OCI-LY7 (cell line): Measurements from ENCODE around the gene CTNNBIP1. TPM values are rescaled to one million over a fixed set of nuclear protein-coding genes. Genes with fewer than 3 reads are reported as not detected.

Experiments
- BruUV-seq: library from RNA; stranded (reverse); fragments of 400-500 nt; replicated peaks from 2 replicates; lab custom pipeline; 2021; lab: Mats Ljungman, UMichigan
- CTCF ChIA-PET: fragments of 300-600 bp; sonication (Branson Sonifier 250); formaldehyde crosslinking; loops from one replicate; lab custom pipeline; 2022; ENCODE audit warnings: antibody characterized with exemption; ENCODE audit not compliant: unreplicated experiment; lab: Charles Lee
- POLR2A ChIA-PET: fragments of 300-600 bp; sonication (Branson Sonifier 250); formaldehyde crosslinking; loops from one replicate; lab custom pipeline; 2022; ENCODE audit warnings: antibody characterized with exemption; lab: Charles Lee
- DNase-seq: peaks from one replicate; pipeline ENCODE4 v3.0.0-alpha.2; 2015; ENCODE audit warnings: low spot score
- H2AFZ ChIP-seq: fragments of 200-600 bp; sonication (generic), shearing (Covaris generic); 2 replicates; pipeline ENCODE4 v1.6.1; 2014; ENCODE audit warnings: mild to moderate bottlenecking, antibody characterized with exemption, low read length, moderate library complexity
- H3K27ac ChIP-seq: fragments of 200-600 bp; sonication (generic); 2 replicates; pipeline ENCODE4 v1.5.1; 2014; ENCODE audit warnings: mixed run types, low read depth, mild to moderate bottlenecking, moderate library complexity, low read length, inconsistent platforms; ENCODE audit not compliant: poor library complexity, severe bottlenecking
- H3K36me3 ChIP-seq: fragments of 200-600 bp; sonication (generic); 2 replicates; pipeline ENCODE4 v1.6.1; 2014; ENCODE audit warnings: mild to moderate bottlenecking, antibody characterized with exemption, low read length, moderate library complexity, mixed read lengths; ENCODE audit not compliant: insufficient read depth
- H3K4me1 ChIP-seq: fragments of 200-600 bp; sonication (generic); 2 replicates; pipeline ENCODE4 v1.5.1; 2014; ENCODE audit warnings: mild to moderate bottlenecking, low read length; ENCODE audit not compliant: insufficient read depth, poor library complexity, severe bottlenecking
- H3K4me2 ChIP-seq: fragments of 200-600 bp; sonication (generic); 2 replicates; pipeline ENCODE4 v1.6.1; 2014; ENCODE audit warnings: mild to moderate bottlenecking, low read length
- H3K4me3 ChIP-seq: fragments of 200-600 bp; sonication (generic); 2 replicates; pipeline ENCODE4 v1.5.1; 2014; ENCODE audit warnings: mild to moderate bottlenecking, low read depth, low read length; ENCODE audit not compliant: poor library complexity, severe bottlenecking
- H3K79me2 ChIP-seq: fragments of 200-600 bp; sonication (generic); 2 replicates; pipeline ENCODE4 v1.6.1; 2016; ENCODE audit warnings: low read depth, mild to moderate bottlenecking, low read length, moderate library complexity, mixed read lengths; ENCODE audit not compliant: insufficient read depth
- H3K9me2 ChIP-seq: fragments of 200-600 bp; sonication (generic); 2 replicates; pipeline ENCODE4 v1.6.1; 2016; ENCODE audit warnings: mild to moderate bottlenecking, low read length, mixed read lengths; ENCODE audit not compliant: insufficient read depth
- H3K9me3 ChIP-seq: fragments of 200-600 bp; sonication (generic); 2 replicates; pipeline ENCODE4 v1.6.1; 2014; ENCODE audit warnings: mild to moderate bottlenecking, mixed run types, low read length, mixed read lengths
- H4K20me1 ChIP-seq: fragments of 200-600 bp; sonication (generic); 2 replicates; pipeline ENCODE4 v1.6.1; 2014; ENCODE audit warnings: mild to moderate bottlenecking, antibody characterized with exemption, low read length, moderate library complexity, mixed read lengths; ENCODE audit not compliant: insufficient read depth
- CTCF ChIP-seq: fragments of 200-600 bp; sonication (generic); conservative IDR thresholded peaks from 2 replicates; pipeline ENCODE4 v1.5.1; 2014; ENCODE audit warnings: mild to moderate bottlenecking, antibody characterized with exemption, low read length, moderate library complexity, mixed read lengths
- EZH2phosphoT487 ChIP-seq: fragments of 200-600 bp; sonication (generic); IDR thresholded peaks from 2 replicates; pipeline ENCODE4 v1.6.1; 2018; ENCODE audit warnings: low read depth, borderline replicate concordance, mild to moderate bottlenecking, mixed run types, antibody characterized with exemption, low read length, moderate library complexity, mixed read lengths
- intact Hi-C: fragments of 100-400 bp; cut with micrococcal nuclease; formaldehyde crosslinking; loops from one replicate; pipeline ENCODE4 v1.10.0; 2022; ENCODE audit not compliant: unreplicated experiment
- total RNA-seq, 2 experiments: library from RNA; depleted of rRNA in 1 of 2; stranded (reverse); fragments of >200 nt in 1 of 2; shearing (Covaris generic) in 1 of 2; gene quantifications; 2 replicates each; pipeline ENCODE4 v1.2.3, GENCODE V29; 2014 to 2022

CTNNBIP1 gene
- total RNA-seq, 2 experiments from 2014 or later, result 14.7 to 17.4 TPM

GRCh38 chr1:9850442-9851162 lies 59.5 kb downstream of the CTNNBIP1 start:
- peak overlapping the region; percentile 82 for H3K4me2 ChIP-seq
- ChIA-PET POLR2A (interaction anchor here (0.5 to 2.8 kb wide), 17 partner anchors 9 to 206 kb away, joined by 3 to 38 read pairs (median 3); no protein-coding TSS in a partner anchor), CTCF (interaction anchor here (1.4 to 2.2 kb wide), 3 partner anchors 12 to 66 kb away, joined by 3 to 10 read pairs (median 10); no protein-coding TSS in a partner anchor)
- intact Hi-C loops, result loop anchor here (1.0 kb wide), 2 partner anchors 27 to 63 kb away; partner anchors contain the start of gene CLSTN1
- no peaks in the 10 kb centered on the region for H4K20me1 ChIP-seq
- no peaks in the 10 kb centered on the region for H3K9me2 ChIP-seq
- no peak for TF ChIP-seq CTCF
- TF ChIP-seq EZH2phosphoT487, result no peak
- peaks cover 13% of the 10 kb centered on the region; the same call in 1 of the 2 replicates for H3K79me2 ChIP-seq
- peaks cover 58% of the 10 kb centered on the region for H3K4me1 ChIP-seq
- TSS peak; percentile 52 for BruUV-seq
- H2AFZ ChIP-seq, result peak overlapping the region; percentile 11; the same call in 1 of the 2 replicates
- DNase-seq, result peak; percentile 72
- H3K27ac ChIP-seq, result peak overlapping the region; percentile 98
- peaks cover 13% of the 10 kb centered on the region for H3K9me3 ChIP-seq
- H3K36me3 ChIP-seq, result peaks cover 29% of the 10 kb centered on the region
- H3K4me3 ChIP-seq, result peak overlapping the region; percentile 73

GRCh38 chr1:9849691-9850441 lies 60.2 kb downstream of the CTNNBIP1 start:
- Histone ChIP-seq H3K9me2 (no peaks in the 10 kb centered on the region), H2AFZ (peak overlapping the region; percentile 11; the same call in 1 of the 2 replicates), H4K20me1 (no peaks in the 10 kb centered on the region), H3K27ac (peak overlapping the region; percentile 98), H3K4me1 (peaks cover 58% of the 10 kb centered on the region), H3K4me2 (peak overlapping the region; percentile 82), H3K9me3 (peaks cover 13% of the 10 kb centered on the region), H3K4me3 (peak overlapping the region; percentile 73), H3K36me3 (peaks cover 25% of the 10 kb centered on the region), H3K79me2 (peaks cover 13% of the 10 kb centered on the region; the same call in 1 of the 2 replicates)
- TSS peak; percentile 97 for BruUV-seq
- intact Hi-C loops, result loop anchor here (1.0 kb wide), 2 partner anchors 27 to 63 kb away; partner anchors contain the start of gene CLSTN1
- no peak for TF ChIP-seq EZH2phosphoT487
- no peak for TF ChIP-seq CTCF
- CTCF ChIA-PET, result interaction anchor here (1.1 to 2.2 kb wide), 4 partner anchors 13 to 65 kb away, joined by 3 to 10 read pairs (median 7); no protein-coding TSS in a partner anchor
- POLR2A ChIA-PET, result interaction anchor here (0.5 to 2.8 kb wide), 20 partner anchors 9 to 205 kb away, joined by 3 to 38 read pairs (median 3); no protein-coding TSS in a partner anchor
- DNase-seq, result peak; percentile 97
